ENCODE measurements around the gene RABGAP1L.

RABGAP1L gene

DNA sequence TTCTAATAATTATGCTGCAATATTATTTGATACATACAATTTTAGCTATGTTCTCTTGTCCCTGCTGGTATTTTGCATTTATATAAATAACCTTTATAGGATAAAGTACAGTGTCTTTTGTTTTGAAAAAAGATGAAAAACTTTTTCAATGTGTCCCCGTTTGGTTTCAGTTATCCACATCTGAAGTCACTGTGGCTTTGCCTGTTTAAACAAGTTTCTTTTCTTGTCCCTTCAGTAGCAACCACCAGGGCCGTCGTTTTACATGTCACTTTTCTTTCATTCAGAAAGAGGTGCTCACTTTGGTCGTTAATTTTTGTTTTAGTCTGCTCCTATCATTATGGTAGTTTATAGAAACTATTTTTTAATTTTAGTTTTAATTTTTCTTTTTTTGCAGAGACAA, 41.4 kb downstream of the RABGAP1L start:
- no peaks in the 10 kb centered on the region for H3K36me3 Mint-ChIP-seq (ENCODE audit: low read depth)
- H3K9me3 Mint-ChIP-seq: no peaks in the 10 kb centered on the region
- H3K4me1 Mint-ChIP-seq (ENCODE audit: low read depth): peaks cover 45% of the 10 kb centered on the region
- H3K4me3 Mint-ChIP-seq: no peak overlapping the region
- H3K27me3 Mint-ChIP-seq: no peaks in the 10 kb centered on the region
- no peak overlapping the region for H3K27ac Mint-ChIP-seq

- Mint-ChIP-seq H3K36me3 (ENCODE audit: low read depth) (no peaks in the 10 kb centered on the region), H3K9me3 (no peaks in the 10 kb centered on the region), H3K27me3 (no peaks in the 10 kb centered on the region), H3K4me3 (peak overlapping the region; percentile 17), H3K27ac (peak overlapping the region; percentile 59), H3K4me1 (ENCODE audit: low read depth) (peaks cover 70% of the 10 kb centered on the region)
These were observed 45.5 kb downstream of the RABGAP1L start for GRCh38 chr1:174204697-174205308.

GRCh38 chr1:174206148-174206836, 47.0 kb downstream of the RABGAP1L start:
- peaks cover 60% of the 10 kb centered on the region for H3K4me1 Mint-ChIP-seq (ENCODE audit: low read depth)
- H3K27ac Mint-ChIP-seq: peak overlapping the region; percentile 26
- H3K9me3 Mint-ChIP-seq: peaks cover 5% of the 10 kb centered on the region
- no peaks in the 10 kb centered on the region for H3K27me3 Mint-ChIP-seq
- peaks cover 5% of the 10 kb centered on the region for H3K36me3 Mint-ChIP-seq (ENCODE audit: low read depth)
- H3K4me3 Mint-ChIP-seq: no peak overlapping the region

GRCh38 chr1:174209347-174210187, 50.2 kb downstream of the RABGAP1L start:
- no peaks in the 10 kb centered on the region for H3K27me3 Mint-ChIP-seq
- peaks cover 5% of the 10 kb centered on the region for H3K36me3 Mint-ChIP-seq (ENCODE audit: low read depth)
- no peak overlapping the region for H3K4me3 Mint-ChIP-seq
- H3K9me3 Mint-ChIP-seq: peaks cover 11% of the 10 kb centered on the region
- H3K4me1 Mint-ChIP-seq (ENCODE audit: low read depth): peaks cover 43% of the 10 kb centered on the region
- H3K27ac Mint-ChIP-seq: no peak overlapping the region

- no peak overlapping the region for H3K4me3 Mint-ChIP-seq
- H3K36me3 Mint-ChIP-seq (ENCODE audit: low read depth): peaks cover 5% of the 10 kb centered on the region
- H3K27ac Mint-ChIP-seq: no peak overlapping the region
- peaks cover 11% of the 10 kb centered on the region for H3K9me3 Mint-ChIP-seq
- no peaks in the 10 kb centered on the region for H3K27me3 Mint-ChIP-seq
- peaks cover 24% of the 10 kb centered on the region for H3K4me1 Mint-ChIP-seq (ENCODE audit: low read depth)
These were observed 52.2 kb downstream of the RABGAP1L start for GRCh38 chr1:174211486-174211885.

GRCh38 chr1:174215766-174216165, 56.4 kb downstream of the RABGAP1L start:
- Mint-ChIP-seq H3K27ac (no peak overlapping the region), H3K27me3 (no peaks in the 10 kb centered on the region), H3K36me3 (ENCODE audit: low read depth) (peaks cover 2% of the 10 kb centered on the region), H3K4me3 (no peak overlapping the region), H3K9me3 (peaks cover 8% of the 10 kb centered on the region), H3K4me1 (ENCODE audit: low read depth) (peaks cover 4% of the 10 kb centered on the region)

DNA sequence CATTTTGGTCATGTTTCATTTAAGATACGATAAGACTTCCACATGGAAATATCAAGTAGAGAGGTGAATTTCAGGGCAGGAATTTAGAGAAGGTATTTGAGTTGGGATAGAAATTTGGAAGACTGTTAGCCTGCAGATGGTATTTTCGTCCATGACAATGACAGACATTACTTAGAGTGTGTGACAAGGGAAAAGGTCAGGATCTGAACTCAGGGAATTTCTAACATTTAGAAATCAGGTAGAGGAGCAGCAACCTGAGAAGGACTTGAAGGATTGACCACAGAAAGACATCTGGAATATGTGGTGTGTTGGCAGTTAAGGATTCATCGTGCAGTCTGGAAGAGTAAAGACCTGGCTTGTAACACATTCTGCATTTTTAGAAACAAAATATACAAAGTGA, 57.9 kb downstream of the RABGAP1L start:
- Mint-ChIP-seq H3K9me3 (no peaks in the 10 kb centered on the region), H3K4me3 (no peak overlapping the region), H3K27me3 (no peaks in the 10 kb centered on the region), H3K4me1 (ENCODE audit: low read depth) (peaks cover 16% of the 10 kb centered on the region), H3K36me3 (ENCODE audit: low read depth) (peaks cover 15% of the 10 kb centered on the region), H3K27ac (no peak overlapping the region)

DNA sequence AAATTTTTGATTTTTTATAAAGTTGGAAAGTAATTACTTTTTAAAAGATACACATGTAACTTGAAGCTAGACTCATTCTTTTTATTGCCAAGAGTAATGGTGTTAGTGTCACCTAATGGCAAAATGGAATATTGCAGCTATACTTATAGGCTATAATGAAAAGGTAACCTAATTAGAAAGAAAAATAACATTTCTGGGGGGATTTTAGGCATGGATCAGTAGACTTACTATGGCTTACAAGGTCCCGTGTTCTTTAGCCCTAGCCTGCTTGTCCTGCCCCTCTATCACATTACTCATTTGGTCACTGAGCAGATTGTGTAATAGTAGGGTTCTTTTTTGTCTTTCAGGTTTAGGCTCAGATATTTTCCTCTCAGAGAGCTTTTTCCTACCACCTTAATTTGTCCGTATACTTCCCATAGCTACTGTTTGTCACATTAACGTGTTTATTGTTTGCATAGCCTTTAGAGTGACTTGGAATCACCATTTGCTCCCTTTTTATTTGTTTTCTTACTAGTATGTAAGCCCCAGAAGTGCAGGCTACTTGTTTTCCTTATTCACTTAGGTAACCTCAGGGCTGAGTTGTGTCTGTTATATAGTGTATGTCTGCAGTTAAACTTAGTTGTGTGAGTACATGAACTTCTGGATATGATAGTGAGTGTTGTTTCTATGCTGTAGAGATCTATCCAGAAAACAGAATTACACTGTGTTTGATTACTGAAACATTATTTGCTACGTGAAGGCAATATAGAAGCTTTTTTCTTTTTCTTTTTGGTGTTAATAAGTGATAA, 58.7 kb downstream of the RABGAP1L start:
- H3K4me1 Mint-ChIP-seq (ENCODE audit: low read depth): peaks cover 20% of the 10 kb centered on the region
- H3K9me3 Mint-ChIP-seq: no peaks in the 10 kb centered on the region
- H3K36me3 Mint-ChIP-seq (ENCODE audit: low read depth): peaks cover 20% of the 10 kb centered on the region
- no peaks in the 10 kb centered on the region for H3K27me3 Mint-ChIP-seq
- no peak overlapping the region for H3K27ac Mint-ChIP-seq
- H3K4me3 Mint-ChIP-seq: no peak overlapping the region

- H3K27me3 Mint-ChIP-seq: no peaks in the 10 kb centered on the region
- H3K36me3 Mint-ChIP-seq (ENCODE audit: low read depth): peaks cover 20% of the 10 kb centered on the region
- peaks cover 20% of the 10 kb centered on the region for H3K4me1 Mint-ChIP-seq (ENCODE audit: low read depth)
- peak overlapping the region; percentile 47 for H3K27ac Mint-ChIP-seq
- H3K9me3 Mint-ChIP-seq: no peaks in the 10 kb centered on the region
- no peak overlapping the region for H3K4me3 Mint-ChIP-seq
These were observed 59.7 kb downstream of the RABGAP1L start for GRCh38 chr1:174218983-174219382.

DNA sequence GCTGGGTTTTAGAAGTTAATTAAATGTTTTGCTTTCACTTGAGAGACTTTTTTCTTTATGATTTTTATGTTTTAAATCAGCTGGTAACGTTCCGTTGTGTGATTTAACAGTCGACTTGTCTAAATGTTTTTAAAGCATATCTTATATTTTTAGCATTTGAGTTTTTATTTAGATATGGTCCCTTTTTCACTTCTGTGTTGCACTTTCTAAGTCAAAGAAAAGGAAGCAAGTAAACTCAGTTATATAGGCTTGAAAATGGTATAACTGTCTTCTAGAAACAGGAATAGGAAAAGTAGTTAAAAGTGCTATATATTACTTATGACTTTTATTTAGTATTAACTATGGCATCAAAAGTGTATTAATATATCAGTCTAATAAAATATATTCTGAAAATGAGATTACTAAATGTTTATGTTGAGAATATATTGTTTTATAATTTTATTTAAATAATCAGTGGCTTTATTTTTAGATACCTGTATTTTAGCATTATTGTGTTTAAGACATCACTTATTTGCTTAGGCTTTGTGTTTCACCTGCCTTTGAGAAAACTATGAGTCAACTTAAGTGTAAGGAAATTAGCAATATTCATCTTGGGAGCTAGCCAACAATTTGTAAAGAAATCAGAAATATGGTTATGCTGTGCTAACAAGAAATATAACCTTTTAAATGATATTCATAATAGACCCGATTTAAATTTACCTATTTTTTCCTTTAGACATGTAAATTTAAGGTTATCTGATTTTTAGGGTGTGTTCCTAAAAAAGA, 60.5 kb downstream of the RABGAP1L start:
- no peak overlapping the region for H3K27ac Mint-ChIP-seq
- H3K4me1 Mint-ChIP-seq (ENCODE audit: low read depth): peaks cover 20% of the 10 kb centered on the region
- H3K36me3 Mint-ChIP-seq (ENCODE audit: low read depth): peaks cover 25% of the 10 kb centered on the region
- H3K27me3 Mint-ChIP-seq: no peaks in the 10 kb centered on the region
- no peaks in the 10 kb centered on the region for H3K9me3 Mint-ChIP-seq
- H3K4me3 Mint-ChIP-seq: peak overlapping the region; percentile 24

DNA sequence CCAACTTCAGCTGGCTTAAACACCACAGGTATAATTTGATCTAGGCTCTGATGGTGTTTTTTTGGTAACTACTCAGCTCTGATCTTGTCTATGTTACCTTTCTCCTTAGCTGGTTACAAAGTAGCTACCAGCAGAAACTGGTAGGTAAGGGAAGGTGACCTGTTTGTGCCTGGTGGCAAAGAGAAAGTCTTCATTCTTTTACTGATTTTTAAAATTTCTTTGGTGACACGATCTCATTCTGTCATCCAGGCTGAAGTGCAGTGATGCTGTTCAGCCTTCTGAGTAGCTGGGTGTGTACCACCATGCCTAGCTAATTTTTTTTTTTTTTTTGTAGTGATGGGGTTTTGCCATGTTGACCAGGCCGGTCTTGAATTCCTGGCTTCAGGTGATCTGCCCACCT, 62.4 kb downstream of the RABGAP1L start:
- H3K4me3 Mint-ChIP-seq: no peak overlapping the region
- peaks cover 38% of the 10 kb centered on the region for H3K36me3 Mint-ChIP-seq (ENCODE audit: low read depth)
- no peaks in the 10 kb centered on the region for H3K27me3 Mint-ChIP-seq
- peak overlapping the region; percentile 8 for H3K27ac Mint-ChIP-seq
- peaks cover 30% of the 10 kb centered on the region for H3K4me1 Mint-ChIP-seq (ENCODE audit: low read depth)
- H3K9me3 Mint-ChIP-seq: no peaks in the 10 kb centered on the region

DNA sequence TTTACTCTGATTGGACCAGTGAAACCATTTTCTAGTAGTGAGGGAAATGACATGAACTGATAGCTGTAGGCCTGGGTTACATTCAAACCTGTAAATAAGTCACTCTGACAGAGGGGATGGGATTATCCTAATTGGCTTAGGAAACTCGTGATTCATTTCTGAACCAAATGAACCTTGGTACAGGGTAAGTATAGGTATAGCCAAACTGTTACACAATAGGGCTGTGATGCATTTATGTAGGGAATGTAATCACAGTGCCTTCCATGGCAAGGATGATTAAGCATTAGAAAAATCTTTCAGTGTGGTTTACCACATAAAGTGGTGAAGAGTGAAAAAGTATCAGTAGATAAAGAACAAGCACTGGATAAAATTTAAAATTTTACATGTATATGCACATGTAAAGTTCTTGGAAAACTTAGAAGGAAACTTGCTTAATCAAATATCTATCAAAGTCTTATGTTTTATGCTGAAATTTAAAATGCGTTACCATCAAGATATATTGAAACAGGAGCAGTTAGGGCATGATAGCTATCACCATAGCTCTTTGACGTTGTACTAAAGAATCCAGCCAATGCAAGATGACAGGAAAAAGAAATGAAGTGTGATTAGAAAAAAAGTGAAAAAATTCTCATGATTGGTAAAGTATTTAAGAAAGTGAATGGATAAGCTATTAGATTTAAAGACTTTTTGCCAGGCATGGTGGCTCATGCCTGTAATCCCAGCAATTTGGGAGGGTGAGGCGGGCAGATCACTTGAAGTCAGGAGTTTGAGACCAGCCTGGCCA, 63.0 kb downstream of the RABGAP1L start:
- no peaks in the 10 kb centered on the region for H3K9me3 Mint-ChIP-seq
- no peaks in the 10 kb centered on the region for H3K27me3 Mint-ChIP-seq
- H3K4me3 Mint-ChIP-seq: no peak overlapping the region
- H3K36me3 Mint-ChIP-seq (ENCODE audit: low read depth): peaks cover 39% of the 10 kb centered on the region
- peak overlapping the region; percentile 8 for H3K27ac Mint-ChIP-seq
- peaks cover 30% of the 10 kb centered on the region for H3K4me1 Mint-ChIP-seq (ENCODE audit: low read depth)

GRCh38 chr1:174224641-174225040, 65.3 kb downstream of the RABGAP1L start:
- H3K36me3 Mint-ChIP-seq (ENCODE audit: low read depth): peaks cover 57% of the 10 kb centered on the region
- H3K4me3 Mint-ChIP-seq: no peak overlapping the region
- no peaks in the 10 kb centered on the region for H3K9me3 Mint-ChIP-seq
- peaks cover 27% of the 10 kb centered on the region for H3K4me1 Mint-ChIP-seq (ENCODE audit: low read depth)
- H3K27ac Mint-ChIP-seq: no peak overlapping the region
- H3K27me3 Mint-ChIP-seq: no peaks in the 10 kb centered on the region
